Right lobe of liver (tissue), 4 donors: Measurements from ENCODE around the gene STRBP.

ENCODE experiments used
- CTCF ChIP-seq, 4 donors: fragments of 200-600 bp in 3 of 4; fragments of 450-650 bp in 1 of 4; IDR thresholded peaks; one replicate each; pipeline versions ENCODE4 v1.5.1 to v1.8.0; 2016 to 2022; ENCODE audit warnings: antibody characterized with exemption in 4 of 4, mild to moderate bottlenecking in 2 of 4
- POLR2A ChIP-seq: fragments of 450-650 bp; IDR thresholded peaks from one replicate; pipeline ENCODE4 v1.6.1; 2017; ENCODE audit warnings: antibody characterized with exemption, mild to moderate bottlenecking
- donor health status: DM: no; HTN: no; CAD: no.
- donor health status: DM: no; HTN: no; CAD: no.
- donor health status: DM: no; HTN: yes; CAD: no.

GRCh38 chr9:123225995-123226394 is 42.4 kb downstream of the STRBP start:
- TF ChIP-seq POLR2A (no peak), CTCF (IDR thresholded peaks at IDR 0.05) (no peak)
